ENCODE results near the gene NBL1.

GRCh38 chr1:19696820-19697219 lies 52.7 kb downstream of the NBL1 start:
- TF ChIP-seq, protein P1, sequence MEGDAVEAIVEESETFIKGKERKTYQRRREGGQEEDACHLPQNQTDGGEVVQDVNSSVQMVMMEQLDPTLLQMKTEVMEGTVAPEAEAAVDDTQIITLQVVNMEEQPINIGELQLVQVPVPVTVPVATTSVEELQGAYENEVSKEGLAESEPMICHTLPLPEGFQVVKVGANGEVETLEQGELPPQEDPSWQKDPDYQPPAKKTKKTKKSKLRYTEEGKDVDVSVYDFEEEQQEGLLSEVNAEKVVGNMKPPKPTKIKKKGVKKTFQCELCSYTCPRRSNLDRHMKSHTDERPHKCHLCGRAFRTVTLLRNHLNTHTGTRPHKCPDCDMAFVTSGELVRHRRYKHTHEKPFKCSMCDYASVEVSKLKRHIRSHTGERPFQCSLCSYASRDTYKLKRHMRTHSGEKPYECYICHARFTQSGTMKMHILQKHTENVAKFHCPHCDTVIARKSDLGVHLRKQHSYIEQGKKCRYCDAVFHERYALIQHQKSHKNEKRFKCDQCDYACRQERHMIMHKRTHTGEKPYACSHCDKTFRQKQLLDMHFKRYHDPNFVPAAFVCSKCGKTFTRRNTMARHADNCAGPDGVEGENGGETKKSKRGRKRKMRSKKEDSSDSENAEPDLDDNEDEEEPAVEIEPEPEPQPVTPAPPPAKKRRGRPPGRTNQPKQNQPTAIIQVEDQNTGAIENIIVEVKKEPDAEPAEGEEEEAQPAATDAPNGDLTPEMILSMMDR (tag by site-specific recombination; IDR thresholded peaks at IDR 0.05) = no peak
- no peak for TF ChIP-seq PRDM10 (tag by site-specific recombination; IDR thresholded peaks at IDR 0.05)
- no peak for TF ChIP-seq ZNF660 (tag by site-specific recombination; IDR thresholded peaks at IDR 0.05)
- no peak for TF ChIP-seq ZBTB8A (tag by site-specific recombination; IDR thresholded peaks at IDR 0.05)
- no peak for TF ChIP-seq ZBTB7A (tag by site-specific recombination; IDR thresholded peaks at IDR 0.05; ENCODE audit: low read depth)
- no peak for TF ChIP-seq YY1 (tag by site-specific recombination; IDR thresholded peaks at IDR 0.05)
- TF ChIP-seq ZBTB17 (tag by site-specific recombination; IDR thresholded peaks at IDR 0.05) = no peak
- TF ChIP-seq ATF2 (tag by site-specific recombination; IDR thresholded peaks at IDR 0.05; ENCODE audit: low read depth) = no peak
- TF ChIP-seq ZNF174 (tag by site-specific recombination; IDR thresholded peaks at IDR 0.05) = no peak
- TF ChIP-seq, protein P2, sequence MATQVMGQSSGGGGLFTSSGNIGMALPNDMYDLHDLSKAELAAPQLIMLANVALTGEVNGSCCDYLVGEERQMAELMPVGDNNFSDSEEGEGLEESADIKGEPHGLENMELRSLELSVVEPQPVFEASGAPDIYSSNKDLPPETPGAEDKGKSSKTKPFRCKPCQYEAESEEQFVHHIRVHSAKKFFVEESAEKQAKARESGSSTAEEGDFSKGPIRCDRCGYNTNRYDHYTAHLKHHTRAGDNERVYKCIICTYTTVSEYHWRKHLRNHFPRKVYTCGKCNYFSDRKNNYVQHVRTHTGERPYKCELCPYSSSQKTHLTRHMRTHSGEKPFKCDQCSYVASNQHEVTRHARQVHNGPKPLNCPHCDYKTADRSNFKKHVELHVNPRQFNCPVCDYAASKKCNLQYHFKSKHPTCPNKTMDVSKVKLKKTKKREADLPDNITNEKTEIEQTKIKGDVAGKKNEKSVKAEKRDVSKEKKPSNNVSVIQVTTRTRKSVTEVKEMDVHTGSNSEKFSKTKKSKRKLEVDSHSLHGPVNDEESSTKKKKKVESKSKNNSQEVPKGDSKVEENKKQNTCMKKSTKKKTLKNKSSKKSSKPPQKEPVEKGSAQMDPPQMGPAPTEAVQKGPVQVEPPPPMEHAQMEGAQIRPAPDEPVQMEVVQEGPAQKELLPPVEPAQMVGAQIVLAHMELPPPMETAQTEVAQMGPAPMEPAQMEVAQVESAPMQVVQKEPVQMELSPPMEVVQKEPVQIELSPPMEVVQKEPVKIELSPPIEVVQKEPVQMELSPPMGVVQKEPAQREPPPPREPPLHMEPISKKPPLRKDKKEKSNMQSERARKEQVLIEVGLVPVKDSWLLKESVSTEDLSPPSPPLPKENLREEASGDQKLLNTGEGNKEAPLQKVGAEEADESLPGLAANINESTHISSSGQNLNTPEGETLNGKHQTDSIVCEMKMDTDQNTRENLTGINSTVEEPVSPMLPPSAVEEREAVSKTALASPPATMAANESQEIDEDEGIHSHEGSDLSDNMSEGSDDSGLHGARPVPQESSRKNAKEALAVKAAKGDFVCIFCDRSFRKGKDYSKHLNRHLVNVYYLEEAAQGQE (tag by site-specific recombination; IDR thresholded peaks at IDR 0.05) = no peak
- no peak for TF ChIP-seq KLF1 (tag by site-specific recombination; IDR thresholded peaks at IDR 0.05)
- no peak for TF ChIP-seq GLI4 (tag by site-specific recombination; IDR thresholded peaks at IDR 0.05)
- TF ChIP-seq ZNF561 (tag by site-specific recombination; IDR thresholded peaks at IDR 0.05; ENCODE audit: borderline replicate concordance) = no peak
- no peak for TF ChIP-seq ZNF645 (tag by site-specific recombination; IDR thresholded peaks at IDR 0.05)

All from HEK293 (cell line).